H9 (cell line): ENCODE results near the gene ZBED2. TPM values are rescaled to one million over a fixed set of nuclear protein-coding genes. Genes with fewer than 3 reads are reported as not detected.

Experiments used
- DNase-seq: peaks from one replicate; pipeline ENCODE4 v3.0.0-alpha.2; 2017
- H2AFZ ChIP-seq: one replicate; pipeline ENCODE4 v1.6.1; 2013; ENCODE audit warnings: mild to moderate bottlenecking, low read length, control low read depth, moderate library complexity
- H2AK5ac ChIP-seq: 2 replicates; pipeline ENCODE4 v1.6.1; 2013; ENCODE audit warnings: low read length, control low read depth, mixed read lengths; ENCODE audit not compliant: insufficient read length
- H2BK120ac ChIP-seq: one replicate; pipeline ENCODE4 v1.6.1; 2013; ENCODE audit warnings: low read depth, mild to moderate bottlenecking, low read length, control low read depth, inconsistent platforms; ENCODE audit not compliant: poor library complexity, severe bottlenecking
- H2BK12ac ChIP-seq: 2 replicates; pipeline ENCODE4 v1.6.1; 2013; ENCODE audit warnings: low read length, control low read depth, mixed read lengths, low read depth; ENCODE audit not compliant: insufficient read length
- H2BK15ac ChIP-seq: 2 replicates; pipeline ENCODE4 v1.6.1; 2013; ENCODE audit warnings: low read depth, low read length, control low read depth
- H2BK20ac ChIP-seq: one replicate; pipeline ENCODE4 v1.6.1; 2013; ENCODE audit warnings: low read depth, mild to moderate bottlenecking, low read length, control low read depth, inconsistent platforms; ENCODE audit not compliant: poor library complexity, severe bottlenecking
- H2BK5ac ChIP-seq: 2 replicates; pipeline ENCODE4 v1.6.1; 2013; ENCODE audit warnings: low read length, control low read depth, mixed read lengths; ENCODE audit not compliant: insufficient read length
- H3K14ac ChIP-seq: 2 replicates; pipeline ENCODE4 v1.6.1; 2013; ENCODE audit warnings: low read length, control low read depth; ENCODE audit not compliant: insufficient read depth
- H3K18ac ChIP-seq: 2 replicates; pipeline ENCODE4 v1.6.1; 2013; ENCODE audit warnings: low read depth, mild to moderate bottlenecking, mixed read lengths, low read length, control low read depth; ENCODE audit not compliant: insufficient read length
- H3K23ac ChIP-seq: 2 replicates; pipeline ENCODE4 v1.6.1; 2013; ENCODE audit warnings: low read length, control low read depth, mixed read lengths, low read depth; ENCODE audit not compliant: insufficient read length
- H3K23me2 ChIP-seq: 2 replicates; pipeline ENCODE4 v1.6.1; 2013; ENCODE audit warnings: low read depth, mild to moderate bottlenecking, mixed read lengths, low read length, control low read depth; ENCODE audit not compliant: insufficient read length, poor library complexity, severe bottlenecking
- H3K27ac ChIP-seq: 2 replicates; pipeline ENCODE4 v1.5.1; 2013; ENCODE audit warnings: low read length, control low read depth, mixed read lengths, low read depth; ENCODE audit not compliant: insufficient read length
- H3K27me3 ChIP-seq: 2 replicates; pipeline ENCODE4 v1.6.1; 2013; ENCODE audit warnings: low read length, control low read depth, inconsistent platforms; ENCODE audit not compliant: insufficient read depth
- H3K4ac ChIP-seq: 2 replicates; pipeline ENCODE4 v1.6.1; 2013; ENCODE audit warnings: low read depth, mild to moderate bottlenecking, control low read depth, inconsistent platforms, low read length, moderate library complexity
- H3K4me1 ChIP-seq: 2 replicates; pipeline ENCODE4 v1.6.1; 2013; ENCODE audit warnings: low read length, control low read depth, inconsistent platforms; ENCODE audit not compliant: insufficient read depth
- H3K4me2 ChIP-seq: 2 replicates; pipeline ENCODE4 v1.6.1; 2013; ENCODE audit warnings: low read length, control low read depth, mixed read lengths; ENCODE audit not compliant: insufficient read length, insufficient read depth
- H3K56ac ChIP-seq: 2 replicates; pipeline ENCODE4 v1.6.1; 2013; ENCODE audit warnings: low read depth, mild to moderate bottlenecking, mixed read lengths, low read length, control low read depth; ENCODE audit not compliant: insufficient read length
- H3K79me1 ChIP-seq: 2 replicates; pipeline ENCODE4 v1.6.1; 2013; ENCODE audit warnings: low read depth, mild to moderate bottlenecking, moderate library complexity, low read length, control low read depth, inconsistent platforms; ENCODE audit not compliant: insufficient read depth, poor library complexity, severe bottlenecking
- H3K79me2 ChIP-seq: 2 replicates; pipeline ENCODE4 v1.6.1; 2013; ENCODE audit warnings: low read length, control low read depth, inconsistent platforms; ENCODE audit not compliant: insufficient read depth
- H3K9ac ChIP-seq: 2 replicates; pipeline ENCODE4 v1.6.1; 2013; ENCODE audit warnings: low read length, control low read depth, mixed read lengths; ENCODE audit not compliant: insufficient read length; ENCODE audit errors: extremely low read depth
- H3K9me3 ChIP-seq: one replicate; pipeline ENCODE4 v1.6.1; 2013; ENCODE audit warnings: low read depth, low read length, inconsistent platforms; ENCODE audit not compliant: control insufficient read depth
- H3T11ph ChIP-seq: one replicate; pipeline ENCODE4 v1.6.1; 2013; ENCODE audit warnings: mild to moderate bottlenecking, low read length, control low read depth, inconsistent platforms
- H4K20me1 ChIP-seq: one replicate; pipeline ENCODE4 v1.6.1; 2013; ENCODE audit not compliant: control insufficient read depth, insufficient read length, insufficient read depth
- H4K5ac ChIP-seq: 2 replicates; pipeline ENCODE4 v1.6.1; 2013; ENCODE audit warnings: low read depth, mild to moderate bottlenecking, mixed read lengths, low read length, control low read depth; ENCODE audit not compliant: insufficient read length
- H4K8ac ChIP-seq: replicated peaks from 2 replicates; pipeline ENCODE4 v1.6.1; 2013; ENCODE audit warnings: low read length, control low read depth, mixed read lengths, low read depth; ENCODE audit not compliant: insufficient read length
- H4K91ac ChIP-seq: 2 replicates; pipeline ENCODE4 v1.6.1; 2013; ENCODE audit warnings: low read depth, mild to moderate bottlenecking, moderate library complexity, mixed read lengths, low read length, control low read depth; ENCODE audit not compliant: insufficient read length
- H3K27ac Mint-ChIP-seq, 3 experiments: 2 replicates in 2 of 3; 3 replicates in 1 of 3; pipeline ENCODE4 v1.8.0; 2020 to 2021; ENCODE audit warnings: mixed read lengths in 3 of 3, mild to moderate bottlenecking in 1 of 3, moderate library complexity in 1 of 3
- H3K27me3 Mint-ChIP-seq: 2 replicates; pipeline ENCODE4 v1.8.0; 2021; ENCODE audit warnings: low read depth, mild to moderate bottlenecking, moderate library complexity, mixed read lengths
- H3K36me3 Mint-ChIP-seq, 3 experiments: 2 replicates in 2 of 3; 3 replicates in 1 of 3; pipeline ENCODE4 v1.8.0; 2020 to 2021; ENCODE audit warnings: low read depth in 3 of 3, mixed read lengths in 3 of 3; ENCODE audit not compliant: insufficient read depth in 1 of 3
- H3K4me1 Mint-ChIP-seq, 2 experiments: 2 replicates each; pipeline ENCODE4 v1.8.0; 2020; ENCODE audit warnings: mixed read lengths in 2 of 2
- H3K4me3 Mint-ChIP-seq, 2 experiments: 2 replicates in 1 of 2; 3 replicates in 1 of 2; pipeline ENCODE4 v1.8.0; 2020 to 2021; ENCODE audit warnings: mild to moderate bottlenecking in 2 of 2, mixed read lengths in 2 of 2, moderate library complexity in 1 of 2
- H3K9me3 Mint-ChIP-seq, 2 experiments: 2 replicates in 1 of 2; 3 replicates in 1 of 2; pipeline ENCODE4 v1.8.0; 2020; ENCODE audit warnings: mild to moderate bottlenecking in 2 of 2, mixed read lengths in 2 of 2, moderate library complexity in 1 of 2
- CTCF ChIP-seq: fragments of 200-600 bp; sonication (generic); conservative IDR thresholded peaks from 3 replicates; pipeline ENCODE4 v1.8.0; 2021; ENCODE audit warnings: antibody characterized with exemption, mild to moderate bottlenecking
- WGBS: extraction: QIAGEN DNeasy Blood & Tissue Kit; methylation state at CpG from one replicate; pipeline ENCODE4 v1.1.7; 2013; ENCODE audit warnings: missing lambda C conversion rate, low lambda C conversion rate, mixed read lengths; ENCODE audit not compliant: insufficient read length; ENCODE audit errors: extremely low coverage; 5-methylcytosine and 5-hydroxymethylcytosine counted together
- total RNA-seq: library from RNA; stranded (reverse); gene quantifications from 2 replicates; pipeline ENCODE4 v1.2.1, GENCODE V29; 2021

The ZBED2 gene
- total RNA-seq, 1 experiment from 2014 or later = not detected

GRCh38 chr3:111604119-111604518 lies 9.0 kb upstream of the ZBED2 start:
- Mint-ChIP-seq H3K27me3 (peaks cover 2% of the 10 kb centered on the region; the same call in 1 of the 2 replicates), H3K36me3 (no peaks in the 10 kb centered on the region), H3K4me1 (peaks cover 0 to 3% of the 10 kb centered on the region in 2 experiments; a peak in 1 of 4 replicates), H3K9me3 (no peaks in the 10 kb centered on the region), H3K4me3 (no peak overlapping the region), H3K27ac (no peak overlapping the region)
- Histone ChIP-seq H3K56ac (no peak overlapping the region), H4K91ac (no peak overlapping the region), H3K9ac (no peak overlapping the region), H3K4me1 (no peaks in the 10 kb centered on the region), H3K4ac (no peak overlapping the region), H4K20me1 (no peaks in the 10 kb centered on the region), H4K5ac (no peak overlapping the region), H3K27me3 (no peaks in the 10 kb centered on the region), H2BK120ac (no peak overlapping the region), H3K79me1 (no peaks in the 10 kb centered on the region), H2BK20ac (no peak overlapping the region), H3K23me2 (no peaks in the 10 kb centered on the region), H2BK5ac (no peak overlapping the region), H3K23ac (no peak overlapping the region), H4K8ac (no peak overlapping the region), H2AFZ (no peak overlapping the region), H2AK5ac (no peak overlapping the region), H3K27ac (no peak overlapping the region), H3K14ac (no peak overlapping the region), H2BK15ac (no peak overlapping the region), H3K79me2 (no peaks in the 10 kb centered on the region), H3K18ac (no peak overlapping the region), H3T11ph (no peak overlapping the region), H3K9me3 (no peaks in the 10 kb centered on the region), H2BK12ac (no peak overlapping the region), H3K4me2 (no peak overlapping the region)
- WGBS = no CpG with 5 or more reads among the region's 2 CpGs
- no peak for TF ChIP-seq CTCF
- no peak for DNase-seq
